Thymus (tissue), 14 donors: ENCODE measurements around the gene TGFBR3L. TPM values are rescaled to one million over a fixed set of nuclear protein-coding genes. Genes with fewer than 3 reads are reported as not detected.

Experiments
- DNase-seq, 9 donors: peaks; one replicate each; pipeline ENCODE4 v3.0.0-alpha.2; 2013; ENCODE audit warnings: low spot score in 9 of 9, low read depth in 6 of 9, missing footprints in 1 of 9
- H3K27ac ChIP-seq, 2 donors: one replicate each; pipeline ENCODE4 v1.5.1; 2013; ENCODE audit warnings: control low read depth in 1 of 2, low read depth in 1 of 2, low read length in 1 of 2, mild to moderate bottlenecking in 1 of 2, moderate library complexity in 1 of 2
- H3K27me3 ChIP-seq, 2 donors: one replicate each; pipeline ENCODE4 v1.5.1; 2013; ENCODE audit warnings: low read length in 1 of 2; ENCODE audit not compliant: control insufficient read depth in 2 of 2, insufficient read depth in 1 of 2
- H3K36me3 ChIP-seq, 2 donors: one replicate each; pipeline ENCODE4 v1.5.1; 2013; ENCODE audit warnings: low read length in 1 of 2, mild to moderate bottlenecking in 1 of 2, moderate library complexity in 1 of 2; ENCODE audit not compliant: control insufficient read depth in 2 of 2, insufficient read depth in 2 of 2
- H3K4me1 ChIP-seq, 2 donors: one replicate each; pipeline ENCODE4 v1.5.1; 2013; ENCODE audit warnings: low read length in 2 of 2; ENCODE audit not compliant: control insufficient read depth in 2 of 2, insufficient read depth in 2 of 2
- H3K4me3 ChIP-seq, 2 donors: one replicate each; pipeline ENCODE4 v1.5.1; 2013; ENCODE audit warnings: low read length in 2 of 2, control low read depth in 1 of 2, mild to moderate bottlenecking in 1 of 2
- H3K9me3 ChIP-seq, 2 donors: one replicate each; pipeline ENCODE4 v1.5.1; 2013; ENCODE audit warnings: low read length in 1 of 2, mild to moderate bottlenecking in 1 of 2; ENCODE audit not compliant: control insufficient read depth in 2 of 2, insufficient read depth in 1 of 2
- WGBS: extraction: QIAGEN DNeasy Blood & Tissue Kit; methylation state at CpG from one replicate; pipeline ENCODE4 v1.1.7; 2013; 5-methylcytosine and 5-hydroxymethylcytosine counted together
- long read RNA-seq, 10 donors: transcript quantifications; one replicate each; lab custom pipeline, GENCODE V29; 2026
- polyA plus RNA-seq: library from polyadenylated mRNA; stranded (reverse); fragments of 200-250 nt; gene quantifications from one replicate; pipeline ENCODE4 v1.2.3, GENCODE V29; 2013
- total RNA-seq: library from RNA; stranded (reverse); fragments of 120-200 nt; gene quantifications from one replicate; pipeline ENCODE4 v1.2.4, GENCODE V29; 2013
- donor health status: healthy.

The TGFBR3L gene
- 0.19 TPM for total RNA-seq
- polyA plus RNA-seq = 0.05 TPM
- long read RNA-seq, donor 1 = 0 reads
- long read RNA-seq, donor 2 = 0 reads
- long read RNA-seq, donor 3 = 0 reads
- long read RNA-seq, donor 4 = 0 reads
- long read RNA-seq, donor 5 = 0 reads
- long read RNA-seq, donor 6 = 0 reads
- long read RNA-seq, donor 7 = 0 reads
- long read RNA-seq, donor 8 = 0 reads
- long read RNA-seq, donor 9 = 0 reads
- long read RNA-seq, donor 10 = 0 reads

GRCh38 chr19:7914598-7915045 lies at the start of gene TGFBR3L:
TSS of gene TGFBR3L (plus strand) at chr19:7914830.
- Histone ChIP-seq H3K27me3 (peaks cover 48 to 66% of the 10 kb centered on the region in 2 donors), H3K9me3 (peaks cover 1 to 6% of the 10 kb centered on the region in 2 donors), H3K4me3 (no peak within 1 kb of the TSS), H3K36me3 (peaks cover 34 to 39% of the 10 kb centered on the region in 2 donors), H3K27ac (no peak within 1 kb of the TSS), H3K4me1 (peaks cover 9 to 22% of the 10 kb centered on the region in 2 donors)
- no peak for DNase-seq
- WGBS = 92% methylated on average over 12 of the region's 12 CpGs

DNA sequence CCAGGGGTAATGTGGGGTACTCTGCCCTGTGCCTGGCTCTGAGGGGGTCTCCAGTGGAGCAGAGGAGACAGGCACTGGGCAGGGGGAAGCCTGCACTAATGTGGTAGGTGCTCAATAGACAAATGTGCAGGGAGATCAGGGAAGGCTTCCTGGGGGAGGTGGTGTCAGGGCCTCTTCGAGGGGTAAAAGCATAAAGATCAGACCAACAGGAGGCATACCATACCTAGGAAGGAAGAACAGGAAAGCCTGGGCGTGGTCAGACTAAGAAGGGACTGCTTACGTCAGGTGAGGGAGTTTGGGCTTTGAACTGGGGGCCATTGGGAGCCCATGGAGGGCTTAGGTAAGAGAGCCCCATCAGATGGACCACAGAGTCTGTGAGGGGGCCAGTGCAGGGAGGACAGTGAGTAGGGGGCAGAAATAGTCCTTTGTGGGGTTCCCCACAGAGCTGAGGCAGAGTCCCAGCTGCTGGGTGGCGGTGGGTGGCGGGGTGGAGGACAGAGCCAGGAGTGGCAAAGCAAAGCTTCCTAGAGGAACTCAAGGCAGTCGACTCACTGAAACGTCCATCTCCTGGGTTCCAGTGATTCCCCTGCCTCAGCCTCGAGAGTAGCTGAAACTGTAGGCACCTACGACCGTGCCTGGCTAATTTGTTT lies 49.2 kb upstream of the TGFBR3L start:
- Histone ChIP-seq H3K4me1 (peaks cover 14 to 46% of the 10 kb centered on the region in 2 donors), H3K36me3 (peaks cover 0 to 5% of the 10 kb centered on the region in 2 donors), H3K4me3 (no peak overlapping the region), H3K27me3 (peaks cover 36 to 86% of the 10 kb centered on the region in 2 donors), H3K9me3 (peaks cover 0 to 11% of the 10 kb centered on the region in 2 donors), H3K27ac (no peak overlapping the region)
- WGBS = 48% methylated on average over 10 of the region's 10 CpGs
- no peak for DNase-seq

GRCh38 chr19:7866399-7867091 lies 48.1 kb upstream of the TGFBR3L start:
- H3K27me3 ChIP-seq = peaks cover 37 to 85% of the 10 kb centered on the region in 2 donors

DNA sequence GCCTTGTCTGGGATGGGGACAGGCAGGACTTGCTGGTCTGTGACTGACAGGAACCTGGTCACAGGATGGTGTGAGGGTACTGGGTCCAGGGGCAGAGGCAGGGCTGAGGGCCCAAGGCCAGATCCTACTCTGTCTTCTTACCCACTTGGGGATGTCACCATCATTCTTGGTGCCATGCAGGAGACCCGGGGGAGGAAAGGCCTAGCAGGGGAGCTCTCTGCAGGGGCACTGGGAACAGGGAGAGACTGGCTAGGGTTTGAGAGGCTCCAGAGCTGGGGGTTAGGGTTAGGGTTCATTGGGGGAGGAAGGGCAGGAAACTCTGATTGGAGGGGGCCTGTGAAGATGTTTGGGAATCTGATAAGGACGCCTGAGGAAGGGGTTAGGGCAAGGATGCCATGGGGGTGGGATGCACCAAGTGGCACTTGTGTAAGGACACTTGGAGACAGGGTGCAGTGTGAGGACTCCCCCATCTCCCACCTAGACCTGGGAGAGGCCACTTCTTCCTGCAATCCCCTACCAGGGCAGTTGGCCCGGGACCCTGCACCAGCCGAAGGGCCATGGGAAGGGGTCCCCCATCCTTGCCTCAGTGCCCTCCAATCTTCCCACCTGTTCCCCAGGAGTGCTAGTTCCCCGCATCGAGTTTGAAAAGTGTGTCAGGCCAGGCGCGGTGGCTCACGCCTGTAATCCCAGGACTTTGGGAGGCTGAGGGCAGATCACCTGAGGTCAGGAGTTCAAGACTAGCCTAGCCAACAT lies 47.4 kb upstream of the TGFBR3L start:
- Histone ChIP-seq H3K4me3 (no peak overlapping the region), H3K36me3 (peaks cover 0 to 5% of the 10 kb centered on the region in 2 donors), H3K27ac (no peak overlapping the region), H3K9me3 (peaks cover 2 to 17% of the 10 kb centered on the region in 2 donors), H3K27me3 (peaks cover 39 to 85% of the 10 kb centered on the region in 2 donors), H3K4me1 (peaks cover 3 to 43% of the 10 kb centered on the region in 2 donors)
- 94% methylated on average over 9 of the region's 9 CpGs for WGBS
- no peak for DNase-seq

More at GRCh38 chr19:7866399-7867091, 48.1 kb upstream of the TGFBR3L start:
- Histone ChIP-seq H3K27ac (no peak overlapping the region), H3K9me3 (peaks cover 0 to 9% of the 10 kb centered on the region in 2 donors), H3K36me3 (peaks cover 0 to 5% of the 10 kb centered on the region in 2 donors), H3K4me1 (peaks cover 10 to 43% of the 10 kb centered on the region in 2 donors), H3K4me3 (no peak overlapping the region)
- 86% methylated on average over 12 of the region's 12 CpGs for WGBS
- no peak for DNase-seq

DNA sequence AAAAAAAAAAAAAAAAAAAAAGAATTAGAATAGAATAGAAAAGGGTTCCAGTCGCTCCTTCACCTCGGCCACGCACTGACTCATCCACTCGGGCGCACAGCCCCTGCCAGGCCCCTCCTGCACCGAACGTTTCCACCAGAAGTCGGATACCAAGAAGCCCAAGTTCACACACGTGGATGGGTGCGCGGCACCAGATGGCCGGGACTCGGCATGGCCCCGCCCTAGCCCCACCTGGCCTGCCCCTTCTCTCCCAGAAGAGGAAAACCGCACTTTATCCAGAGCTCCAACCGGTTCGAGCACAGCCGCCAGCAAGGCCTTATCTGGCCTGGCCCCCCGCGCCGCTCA lies 46.3 kb upstream of the TGFBR3L start:
- WGBS = 12% methylated on average over 21 of the region's 21 CpGs

GRCh38 chr19:7868671-7869452 lies 45.8 kb upstream of the TGFBR3L start:
- WGBS = under 1% methylated on average over 67 of the region's 67 CpGs
- Histone ChIP-seq H3K36me3 (no peaks in the 10 kb centered on the region), H3K27ac (peak overlapping the region; percentile 37 to 63), H3K27me3 (peaks cover 43 to 88% of the 10 kb centered on the region in 2 donors), H3K4me1 (peaks cover 2 to 43% of the 10 kb centered on the region in 2 donors), H3K9me3 (peaks cover 2 to 27% of the 10 kb centered on the region in 2 donors), H3K4me3 (peak overlapping the region; percentile 25 to 48)
- DNase-seq = peak; percentile 51 to 93 (median 85)

More for the DNA sequence above, 46.3 kb upstream of the TGFBR3L start:
- Histone ChIP-seq H3K27me3 (peaks cover 43 to 88% of the 10 kb centered on the region in 2 donors), H3K36me3 (peaks cover 0 to 3% of the 10 kb centered on the region in 2 donors), H3K4me1 (peaks cover 2 to 43% of the 10 kb centered on the region in 2 donors), H3K4me3 (peak overlapping the region; percentile 25 to 48), H3K27ac (no peak overlapping the region), H3K9me3 (peaks cover 2 to 25% of the 10 kb centered on the region in 2 donors)
- no peak for DNase-seq

GRCh38 chr19:7869453-7869909 lies 45.1 kb upstream of the TGFBR3L start:
- H3K27ac ChIP-seq = peak overlapping the region in 1 of 2 donors; percentile 43
- H3K36me3 ChIP-seq = no peaks in the 10 kb centered on the region
- H3K27me3 ChIP-seq = peaks cover 42 to 88% of the 10 kb centered on the region in 2 donors
- peak in 5 of 9 donors; percentile 56 to 77 (median 68) for DNase-seq
- WGBS = 2% methylated on average over 47 of the region's 47 CpGs
- peak overlapping the region in 1 of 2 donors; percentile 48 for H3K4me3 ChIP-seq
- H3K4me1 ChIP-seq = peaks cover 3 to 45% of the 10 kb centered on the region in 2 donors
- H3K9me3 ChIP-seq = peaks cover 2 to 27% of the 10 kb centered on the region in 2 donors
